Stomach (tissue), 9 donors: ENCODE results near the gene KRT25. TPM values are rescaled to one million over a fixed set of nuclear protein-coding genes. Genes with fewer than 3 reads are reported as not detected.

ENCODE experiments used
- DNase-seq, 2 donors: peaks; one replicate each; pipeline versions ENCODE4 v3.0.0 to v3.0.0-alpha.2; 2013 to 2019
- H3K27ac ChIP-seq, 5 donors: fragments of 200-600 bp in 4 of 5; sonication (generic) in 4 of 5; one replicate each; pipeline ENCODE4 v1.5.1; 2013 to 2019; ENCODE audit warnings: mild to moderate bottlenecking in 1 of 5, moderate library complexity in 1 of 5
- H3K27me3 ChIP-seq, 3 donors: fragments of 200-600 bp; sonication (generic); one replicate each; pipeline ENCODE4 v1.5.1; 2017 to 2019; ENCODE audit warnings: mixed run types in 1 of 3
- H3K36me3 ChIP-seq, 4 donors: fragments of 200-600 bp; sonication (generic); 1 replicate in 3 of 4; 2 replicates in 1 of 4; pipeline ENCODE4 v1.5.1; 2016 to 2019
- H3K4me1 ChIP-seq, 4 donors: fragments of 200-600 bp; sonication (generic); one replicate each; pipeline ENCODE4 v1.5.1; 2016 to 2019
- H3K4me3 ChIP-seq, 4 donors: fragments of 200-600 bp; sonication (generic) in 3 of 4; one replicate each; pipeline ENCODE4 v1.5.1; 2016 to 2019; ENCODE audit warnings: mild to moderate bottlenecking in 1 of 4
- H3K9me3 ChIP-seq, 4 donors: fragments of 200-600 bp; sonication (generic); one replicate each; pipeline ENCODE4 v1.5.1; 2016 to 2019
- EP300 ChIP-seq: sonication (generic); formaldehyde crosslinking; IDR thresholded peaks from one replicate; pipeline ENCODE4 v1.6.1; 2017; ENCODE audit warnings: antibody characterized with exemption
- POLR2A ChIP-seq, 4 donors: fragments of 450-650 bp; IDR thresholded peaks; one replicate each; pipeline ENCODE4 v1.6.1; 2016; ENCODE audit warnings: antibody characterized with exemption in 4 of 4, control low read depth in 2 of 4, mild to moderate bottlenecking in 1 of 4, moderate library complexity in 1 of 4
- POLR2AphosphoS5 ChIP-seq, 3 donors: sonication (generic); formaldehyde crosslinking; IDR thresholded peaks; one replicate each; pipeline ENCODE4 v1.6.1; 2016; ENCODE audit warnings: antibody characterized with exemption in 3 of 3
- WGBS, 5 donors: extraction: QIAGEN DNeasy Blood & Tissue Kit in 3 of 5; methylation state at CpG; one replicate each; pipeline versions ENCODE4 v1.1.5 to v1.1.7; 2013 to 2018; 5-methylcytosine and 5-hydroxymethylcytosine counted together
- intact Hi-C: fragments of 100-400 bp; cut with DNase I; formaldehyde crosslinking; loops from one replicate; pipeline ENCODE4 v1.15.1; 2023; ENCODE audit warnings: low total_unique reads
- polyA plus RNA-seq, 3 donors: library from polyadenylated mRNA; stranded (reverse); fragments of 200-250 nt; gene quantifications; one replicate each; pipeline ENCODE4 v1.2.3, GENCODE V29; 2013
- total RNA-seq, 5 donors: library from RNA; depleted of rRNA; stranded (reverse); fragments of >200 nt; gene quantifications; one replicate each; pipeline versions ENCODE4 v1.1.0 to v1.2.3, GENCODE V29; 2014 to 2016
- TF ChIP-seq, protein P1 (sequence below), 7 experiments: fragments of 450-650 bp in 4 of 7; fragments of 200-600 bp in 3 of 7; sonication (generic) in 3 of 7; IDR thresholded peaks; one replicate each; pipeline ENCODE4 v1.5.1; 2016 to 2019; ENCODE audit warnings: antibody characterized with exemption in 7 of 7, control low read depth in 2 of 7, mild to moderate bottlenecking in 1 of 7
- donor health status: healthy with polysubstance abuse.
- donor health status: Bipolar disorder and iron deficiency.
- donor health status: healthy.

KRT25 gene
- total and polyA plus RNA-seq, 8 donors: not detected

DNA sequence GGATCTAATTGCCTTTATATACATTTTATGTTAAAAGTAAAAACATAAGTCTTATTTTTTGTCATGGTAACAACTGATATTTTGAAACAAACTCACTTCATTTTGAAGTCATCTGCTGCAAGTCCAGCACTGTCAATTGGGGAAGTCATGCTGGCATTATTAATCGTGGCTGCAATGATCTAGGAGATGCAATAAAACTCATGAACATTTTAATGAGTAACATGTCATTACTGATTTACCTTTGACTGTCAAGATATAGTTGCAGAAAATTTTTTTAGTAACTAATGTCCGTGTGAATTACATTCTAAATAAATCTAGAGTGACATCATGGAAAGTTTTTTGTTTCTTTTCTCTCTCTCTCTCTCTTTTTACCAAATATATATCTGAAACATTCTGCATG, 34.2 kb downstream of the KRT25 start:
- H3K4me3 ChIP-seq: no peak overlapping the region
- no peaks in the 10 kb centered on the region for H3K36me3 ChIP-seq
- no peak for DNase-seq
- WGBS, 5 donors: 67 to 79% (median 68%) methylated on average over 2 of the region's 2 CpGs
- intact Hi-C loops: no loop called here
- no peak overlapping the region for H3K27ac ChIP-seq
- H3K27me3 ChIP-seq: peaks cover 0 to 4% (median 0%) of the 10 kb centered on the region in 3 donors
- TF ChIP-seq POLR2A (IDR thresholded peaks at IDR 0.05): no peak
- no peak for TF ChIP-seq POLR2AphosphoS5 (IDR thresholded peaks at IDR 0.05)
- no peak for TF ChIP-seq EP300
- TF ChIP-seq, protein P1, sequence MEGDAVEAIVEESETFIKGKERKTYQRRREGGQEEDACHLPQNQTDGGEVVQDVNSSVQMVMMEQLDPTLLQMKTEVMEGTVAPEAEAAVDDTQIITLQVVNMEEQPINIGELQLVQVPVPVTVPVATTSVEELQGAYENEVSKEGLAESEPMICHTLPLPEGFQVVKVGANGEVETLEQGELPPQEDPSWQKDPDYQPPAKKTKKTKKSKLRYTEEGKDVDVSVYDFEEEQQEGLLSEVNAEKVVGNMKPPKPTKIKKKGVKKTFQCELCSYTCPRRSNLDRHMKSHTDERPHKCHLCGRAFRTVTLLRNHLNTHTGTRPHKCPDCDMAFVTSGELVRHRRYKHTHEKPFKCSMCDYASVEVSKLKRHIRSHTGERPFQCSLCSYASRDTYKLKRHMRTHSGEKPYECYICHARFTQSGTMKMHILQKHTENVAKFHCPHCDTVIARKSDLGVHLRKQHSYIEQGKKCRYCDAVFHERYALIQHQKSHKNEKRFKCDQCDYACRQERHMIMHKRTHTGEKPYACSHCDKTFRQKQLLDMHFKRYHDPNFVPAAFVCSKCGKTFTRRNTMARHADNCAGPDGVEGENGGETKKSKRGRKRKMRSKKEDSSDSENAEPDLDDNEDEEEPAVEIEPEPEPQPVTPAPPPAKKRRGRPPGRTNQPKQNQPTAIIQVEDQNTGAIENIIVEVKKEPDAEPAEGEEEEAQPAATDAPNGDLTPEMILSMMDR (IDR thresholded peaks at IDR 0.05): no peak
- no peaks in the 10 kb centered on the region for H3K9me3 ChIP-seq
- no peaks in the 10 kb centered on the region for H3K4me1 ChIP-seq

DNA sequence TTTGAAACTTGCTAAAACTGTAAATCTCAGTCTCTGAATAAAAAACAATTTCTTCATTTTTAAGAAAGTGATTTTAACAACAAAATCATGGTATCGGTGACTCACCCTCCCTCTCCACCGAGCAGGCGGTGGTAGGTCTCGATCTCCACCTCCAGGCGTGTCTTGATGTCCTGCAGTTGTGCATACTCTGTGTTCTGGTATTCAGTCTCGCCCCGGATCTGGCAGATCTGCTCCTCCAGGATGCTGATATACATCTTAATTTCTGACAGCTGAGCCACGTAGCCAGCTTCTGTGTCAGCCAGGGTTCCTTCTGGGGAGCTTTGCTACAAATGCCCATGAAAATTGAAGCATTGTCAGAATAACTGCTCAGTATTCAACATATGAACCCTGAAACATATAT, 36.2 kb downstream of the KRT25 start:
- WGBS, 5 donors: 52 to 70% (median 65%) methylated on average over 8 of the region's 8 CpGs
- intact Hi-C loops: no loop called here

GRCh38 chr17:40717776-40718175, 37.4 kb downstream of the KRT25 start:
- no peak for TF ChIP-seq POLR2AphosphoS5 (IDR thresholded peaks at IDR 0.05)
- no peak for TF ChIP-seq POLR2A (IDR thresholded peaks at IDR 0.05)
- TF ChIP-seq EP300: no peak
- TF ChIP-seq, protein P1 (IDR thresholded peaks at IDR 0.05): no peak
- Histone ChIP-seq H3K9me3 (no peaks in the 10 kb centered on the region), H3K27ac (no peak overlapping the region), H3K4me3 (no peak overlapping the region), H3K36me3 (no peaks in the 10 kb centered on the region), H3K4me1 (no peaks in the 10 kb centered on the region), H3K27me3 (peaks cover 0 to 5% (median 0%) of the 10 kb centered on the region in 3 donors)
- no peak for DNase-seq
- 69 to 76% (median 70%) methylated on average over 3 of the region's 3 CpGs for WGBS, 5 donors
- intact Hi-C loops: no loop called here

More for the DNA sequence above, 36.2 kb downstream of the KRT25 start:
- Histone ChIP-seq H3K36me3 (no peaks in the 10 kb centered on the region), H3K9me3 (no peaks in the 10 kb centered on the region), H3K27me3 (peaks cover 0 to 5% (median 0%) of the 10 kb centered on the region in 3 donors), H3K27ac (no peak overlapping the region), H3K4me1 (no peaks in the 10 kb centered on the region), H3K4me3 (no peak overlapping the region)
- no peak for DNase-seq
- no peak for TF ChIP-seq POLR2AphosphoS5 (IDR thresholded peaks at IDR 0.05)
- TF ChIP-seq POLR2A (IDR thresholded peaks at IDR 0.05): no peak
- TF ChIP-seq EP300: no peak
- TF ChIP-seq, protein P1 (IDR thresholded peaks at IDR 0.05): no peak

DNA sequence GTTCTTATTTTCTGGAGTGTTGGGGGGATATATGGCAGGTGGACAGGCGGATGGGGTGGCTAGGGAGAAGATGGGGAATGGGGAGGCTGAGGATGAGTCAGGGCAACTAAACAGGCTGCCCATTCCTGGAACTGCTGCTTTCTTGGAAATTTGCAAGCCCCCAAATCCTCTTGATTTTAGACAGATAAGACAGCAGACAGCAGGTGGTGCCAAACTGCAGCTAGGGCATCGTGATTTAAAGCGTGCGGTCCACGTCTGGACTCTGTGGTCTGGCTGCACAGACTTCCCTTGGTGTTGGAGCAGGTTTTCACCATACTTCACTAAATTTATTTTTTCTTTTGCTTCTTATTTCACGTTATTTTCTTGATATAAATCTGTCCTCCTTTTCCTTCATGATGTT, 40.7 kb downstream of the KRT25 start:
- intact Hi-C loops: no loop called here
- no peaks in the 10 kb centered on the region for H3K36me3 ChIP-seq
- H3K4me1 ChIP-seq: no peaks in the 10 kb centered on the region
- no peak overlapping the region for H3K27ac ChIP-seq
- DNase-seq: no peak
- 74 to 87% (median 78%) methylated on average over 6 of the region's 6 CpGs for WGBS, 5 donors
- H3K9me3 ChIP-seq: no peaks in the 10 kb centered on the region
- peaks cover 0 to 5% (median 0%) of the 10 kb centered on the region in 3 donors for H3K27me3 ChIP-seq
- TF ChIP-seq POLR2AphosphoS5 (IDR thresholded peaks at IDR 0.05) (no peak), POLR2A (IDR thresholded peaks at IDR 0.05) (no peak), EP300 (no peak)
- TF ChIP-seq, protein P1 (IDR thresholded peaks at IDR 0.05): no peak
- no peak overlapping the region for H3K4me3 ChIP-seq
